Measurements from ENCODE around the gene TBC1D30. TPM values are rescaled to one million over a fixed set of nuclear protein-coding genes. Genes with fewer than 3 reads are reported as not detected.
A peak's percentile ranks its signal among the peaks of the same experiment; 100 is the strongest.

Gene TBC1D30
- total RNA-seq, 1 donor from 2014 or later, result 5.6 TPM

DNA sequence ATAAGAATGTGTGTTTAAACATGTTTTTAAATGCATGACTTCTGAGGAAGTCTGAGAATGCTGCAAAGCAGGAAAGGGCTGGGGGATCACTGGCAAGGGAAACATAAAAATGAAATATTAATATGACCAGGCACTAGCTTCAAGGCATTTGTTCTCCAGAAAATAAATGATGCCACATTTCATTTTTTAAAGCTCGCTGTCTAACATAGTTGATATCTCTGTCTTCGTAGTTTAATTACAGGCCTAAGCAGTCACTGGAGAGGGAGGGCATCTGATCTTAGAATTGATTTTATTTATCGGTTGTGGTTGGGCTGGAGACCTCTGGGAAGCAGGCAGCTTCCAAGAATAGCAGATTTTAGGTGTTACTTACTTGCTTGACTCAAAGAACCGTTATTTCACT, 87.5 kb downstream of the TBC1D30 start:
- TF ChIP-seq, protein P1, sequence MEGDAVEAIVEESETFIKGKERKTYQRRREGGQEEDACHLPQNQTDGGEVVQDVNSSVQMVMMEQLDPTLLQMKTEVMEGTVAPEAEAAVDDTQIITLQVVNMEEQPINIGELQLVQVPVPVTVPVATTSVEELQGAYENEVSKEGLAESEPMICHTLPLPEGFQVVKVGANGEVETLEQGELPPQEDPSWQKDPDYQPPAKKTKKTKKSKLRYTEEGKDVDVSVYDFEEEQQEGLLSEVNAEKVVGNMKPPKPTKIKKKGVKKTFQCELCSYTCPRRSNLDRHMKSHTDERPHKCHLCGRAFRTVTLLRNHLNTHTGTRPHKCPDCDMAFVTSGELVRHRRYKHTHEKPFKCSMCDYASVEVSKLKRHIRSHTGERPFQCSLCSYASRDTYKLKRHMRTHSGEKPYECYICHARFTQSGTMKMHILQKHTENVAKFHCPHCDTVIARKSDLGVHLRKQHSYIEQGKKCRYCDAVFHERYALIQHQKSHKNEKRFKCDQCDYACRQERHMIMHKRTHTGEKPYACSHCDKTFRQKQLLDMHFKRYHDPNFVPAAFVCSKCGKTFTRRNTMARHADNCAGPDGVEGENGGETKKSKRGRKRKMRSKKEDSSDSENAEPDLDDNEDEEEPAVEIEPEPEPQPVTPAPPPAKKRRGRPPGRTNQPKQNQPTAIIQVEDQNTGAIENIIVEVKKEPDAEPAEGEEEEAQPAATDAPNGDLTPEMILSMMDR (conservative IDR thresholded peaks at IDR 0.05), result no peak

DNA sequence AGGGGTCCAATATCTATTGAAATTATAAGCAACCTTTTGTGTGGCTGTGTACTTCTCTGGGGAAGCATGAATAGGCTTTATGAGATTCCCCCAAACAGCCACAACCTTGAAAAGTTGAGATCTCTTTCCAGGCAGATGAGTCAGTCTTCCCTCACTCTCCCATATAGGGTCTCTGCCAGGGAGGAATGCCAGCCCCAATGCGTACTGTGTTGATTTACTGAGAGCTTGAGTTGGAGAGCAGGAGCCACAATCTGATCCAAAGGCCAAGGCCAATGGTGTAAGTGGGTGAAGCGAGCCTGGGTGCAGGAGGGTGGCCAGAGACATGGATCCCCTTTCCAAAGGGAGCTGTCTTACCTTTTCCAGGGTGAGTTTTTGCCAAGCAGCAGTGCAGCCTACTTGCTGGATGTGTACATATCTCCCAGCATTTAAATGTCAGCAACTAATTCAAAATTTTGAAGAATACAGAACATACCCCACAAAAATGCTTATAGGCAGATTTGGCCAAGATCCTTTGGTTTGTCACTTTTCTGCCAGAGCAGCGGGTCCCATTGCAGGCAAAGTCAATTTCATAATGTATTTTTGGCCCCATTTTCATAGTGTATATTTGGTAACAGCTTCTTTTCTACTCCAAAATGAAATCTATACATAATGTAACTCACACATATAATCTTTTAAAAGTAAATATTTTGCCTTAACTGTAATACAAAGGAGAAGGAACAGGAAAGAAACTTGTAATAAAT, 88.2 kb downstream of the TBC1D30 start:
- H3K27ac Mint-ChIP-seq, result no peak overlapping the region
- peaks cover 13% of the 10 kb centered on the region for H3K4me1 Mint-ChIP-seq (ENCODE audit: unreplicated experiment)
- H3K9me3 Mint-ChIP-seq, result no peaks in the 10 kb centered on the region

More for the DNA sequence above, 87.5 kb downstream of the TBC1D30 start:
- Mint-ChIP-seq H3K36me3 (no peaks in the 10 kb centered on the region), H3K4me1 (ENCODE audit: unreplicated experiment) (peaks cover 12% of the 10 kb centered on the region), H3K9me3 (no peaks in the 10 kb centered on the region), H3K27ac (no peak overlapping the region), H3K27me3 (peaks cover 25% of the 10 kb centered on the region), H3K4me3 (peak overlapping the region; percentile 17)
- DNase-seq (ENCODE audit: extremely low spot score, unreplicated experiment), result no peak

DNA sequence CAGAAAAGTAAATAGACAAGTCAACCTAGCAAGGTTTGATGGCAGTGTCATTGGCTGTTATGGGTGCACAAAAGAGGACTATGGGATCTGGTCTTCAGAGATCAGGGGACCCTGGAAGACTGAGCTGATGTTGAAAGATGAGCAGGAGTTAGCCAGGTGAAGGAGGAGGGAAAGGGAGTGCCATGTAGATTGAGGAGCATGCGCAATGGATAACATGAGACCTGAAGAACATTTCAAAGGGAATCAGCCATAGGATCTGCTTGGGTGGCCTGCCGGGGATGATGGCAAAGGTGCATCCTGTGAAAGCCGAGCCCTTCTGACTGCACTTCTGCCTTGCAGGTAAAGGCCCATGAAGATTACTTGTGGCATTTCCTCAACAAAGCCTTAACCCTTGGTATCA, 90.8 kb downstream of the TBC1D30 start:
- Mint-ChIP-seq H3K4me1 (ENCODE audit: unreplicated experiment) (peaks cover 13% of the 10 kb centered on the region), H3K27ac (no peak overlapping the region), H3K4me3 (no peak overlapping the region), H3K9me3 (no peaks in the 10 kb centered on the region), H3K36me3 (no peaks in the 10 kb centered on the region), H3K27me3 (peaks cover 27% of the 10 kb centered on the region)
- TF ChIP-seq, protein P1 (conservative IDR thresholded peaks at IDR 0.05), result no peak
- no peak for DNase-seq (ENCODE audit: extremely low spot score, unreplicated experiment)

More for the DNA sequence above, 88.2 kb downstream of the TBC1D30 start:
- DNase-seq (ENCODE audit: extremely low spot score, unreplicated experiment), result no peak
- Mint-ChIP-seq H3K36me3 (no peaks in the 10 kb centered on the region), H3K27me3 (peaks cover 21% of the 10 kb centered on the region), H3K4me3 (no peak overlapping the region)
- TF ChIP-seq, protein P1 (conservative IDR thresholded peaks at IDR 0.05), result no peak

DNA sequence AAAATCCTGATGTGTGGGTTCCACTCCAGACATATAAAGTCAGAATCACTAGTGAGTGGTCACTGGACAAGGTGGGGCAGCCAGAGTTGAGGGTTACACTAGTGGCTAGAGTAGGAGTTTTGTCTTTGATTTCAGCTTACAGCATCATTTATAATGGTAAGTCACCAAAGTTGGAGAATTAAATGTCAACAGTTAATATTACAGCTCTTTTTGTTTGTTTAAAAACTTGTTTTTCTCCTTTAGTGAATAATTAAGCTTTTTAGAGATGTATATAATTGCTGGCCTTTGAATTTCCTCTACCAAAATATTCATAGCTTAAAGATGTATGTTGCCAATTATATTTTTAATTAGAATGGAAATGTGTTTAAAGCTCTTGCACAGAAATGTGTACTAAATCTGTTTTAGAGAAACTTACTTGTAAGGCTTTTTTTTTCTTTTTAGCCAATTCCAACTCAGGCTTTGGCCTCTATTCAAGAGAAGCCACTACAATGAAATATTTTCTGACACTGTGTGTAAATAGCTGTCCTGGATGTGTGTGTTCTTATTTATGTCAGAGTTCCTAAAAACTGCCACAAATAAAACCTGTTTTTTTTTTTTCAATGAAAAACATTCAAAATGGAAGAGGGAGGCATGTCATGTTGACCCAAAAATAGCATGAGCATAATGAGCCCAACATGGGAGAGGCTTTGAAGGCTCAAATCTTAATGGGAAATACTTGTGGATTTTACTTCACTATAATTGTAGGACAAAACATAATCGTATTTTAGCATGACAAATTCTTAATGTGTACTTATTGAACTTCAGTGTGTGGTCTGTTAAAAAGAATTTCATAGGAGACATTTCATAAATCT, 92.2 kb downstream of the TBC1D30 start:
- Mint-ChIP-seq H3K9me3 (no peaks in the 10 kb centered on the region), H3K27ac (no peak overlapping the region), H3K4me3 (no peak overlapping the region), H3K27me3 (peaks cover 23% of the 10 kb centered on the region), H3K4me1 (ENCODE audit: unreplicated experiment) (peaks cover 9% of the 10 kb centered on the region), H3K36me3 (no peaks in the 10 kb centered on the region)
- TF ChIP-seq, protein P1 (conservative IDR thresholded peaks at IDR 0.05), result no peak
- DNase-seq (ENCODE audit: extremely low spot score, unreplicated experiment), result no peak

DNA sequence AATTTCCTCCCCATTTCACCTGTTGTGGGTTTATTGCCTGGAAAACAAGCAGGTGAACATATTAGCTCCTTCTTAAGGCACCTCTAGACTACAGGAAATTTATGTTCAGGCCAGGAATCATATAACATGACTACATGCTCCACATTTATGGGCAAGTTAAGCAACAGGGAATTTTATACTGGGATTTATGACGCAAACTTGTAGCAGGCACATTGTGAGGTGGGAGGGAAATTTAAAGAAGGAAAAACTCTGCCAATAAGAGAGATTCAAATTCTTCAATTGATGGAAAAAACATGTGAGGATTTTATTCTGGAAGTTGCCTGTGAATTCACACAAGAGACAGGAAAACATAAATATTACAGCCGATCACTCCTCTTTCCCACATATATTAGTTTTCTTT, 93.9 kb downstream of the TBC1D30 start:
- no peak overlapping the region for H3K27ac Mint-ChIP-seq
- TF ChIP-seq, protein P1 (conservative IDR thresholded peaks at IDR 0.05), result no peak
- no peaks in the 10 kb centered on the region for H3K9me3 Mint-ChIP-seq
- H3K4me1 Mint-ChIP-seq (ENCODE audit: unreplicated experiment), result peaks cover 4% of the 10 kb centered on the region
- H3K27me3 Mint-ChIP-seq, result peaks cover 15% of the 10 kb centered on the region
- no peaks in the 10 kb centered on the region for H3K36me3 Mint-ChIP-seq
- H3K4me3 Mint-ChIP-seq, result no peak overlapping the region
- no peak for DNase-seq (ENCODE audit: extremely low spot score, unreplicated experiment)
